Measurements from ENCODE around the gene CTRL.
"Not testable (repeated sequence)": the region's sequence is repeated elsewhere in the genome, so short reads cannot be mapped to it uniquely, and the experiment has no call there.

The CTRL gene

DNA sequence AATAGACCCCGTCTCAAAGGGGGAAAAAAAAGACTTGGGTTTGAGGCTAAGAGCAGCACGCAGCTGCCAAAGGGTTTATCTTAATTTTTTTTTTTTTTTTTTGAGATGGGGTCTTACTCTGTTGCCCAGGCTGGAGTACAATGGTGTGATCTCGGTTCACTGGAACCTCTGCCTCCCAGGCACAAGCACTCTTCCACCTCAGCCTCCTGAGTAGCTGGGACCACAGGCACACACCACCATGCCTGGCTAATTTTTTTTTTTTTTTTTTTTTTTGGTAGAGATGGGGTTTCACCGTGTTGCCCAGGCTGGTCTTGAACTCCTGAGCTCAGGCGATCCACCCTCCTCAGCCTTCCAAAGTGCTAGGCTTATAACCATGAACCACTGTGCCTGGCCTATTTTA lies 6.1 kb upstream of the CTRL start:
- not testable (repeated sequence) for DNase-seq; H2BK12ac ChIP-seq (ENCODE audit: low read length); H3K4me3 ChIP-seq (ENCODE audit: low read depth, low read length); H3K27ac ChIP-seq (ENCODE audit: low read depth, low read length); H3K23ac ChIP-seq (ENCODE audit: low read length); H4K12ac ChIP-seq (ENCODE audit: low read depth, low read length); H3K9me3 ChIP-seq (ENCODE audit: insufficient read depth, low read depth, low read length); H4K91ac ChIP-seq (ENCODE audit: low read depth, low read length); H3K9ac ChIP-seq (ENCODE audit: low read length); H3K79me2 ChIP-seq (ENCODE audit: control insufficient read depth, insufficient read depth, low read length, poor library complexity); H3K4ac ChIP-seq (ENCODE audit: low read depth, low read length); H3K18ac ChIP-seq (ENCODE audit: low read length); H4K8ac ChIP-seq (ENCODE audit: low read depth, low read length); H3K4me2 ChIP-seq (ENCODE audit: low read length); H2BK120ac ChIP-seq (ENCODE audit: insufficient read depth, low read length, poor library complexity); H3K27me3 ChIP-seq (ENCODE audit: insufficient read depth, low read length); H3K14ac ChIP-seq (ENCODE audit: low read length); H2AFZ ChIP-seq (ENCODE audit: insufficient read depth, low read length, poor library complexity); H2AK5ac ChIP-seq (ENCODE audit: low read length); H2BK5ac ChIP-seq (ENCODE audit: low read depth, low read length, poor library complexity)
- WGBS (ENCODE audit: extremely low coverage, insufficient coverage, insufficient read length): no CpG with 5 or more reads among the region's 5 CpGs
- H3K36me3 ChIP-seq (ENCODE audit: control insufficient read depth in 1 of 2, insufficient read depth in 2 of 2, low read length in 2 of 2): peaks cover 29 to 31% of the 10 kb centered on the region in 2 experiments
- peaks cover 16 to 17% of the 10 kb centered on the region in 2 experiments for H3K4me1 ChIP-seq (ENCODE audit: control insufficient read depth in 1 of 2, insufficient read depth in 2 of 2, low read length in 2 of 2)
- H3K79me1 ChIP-seq (ENCODE audit: low read length): peaks cover 12% of the 10 kb centered on the region

DNA sequence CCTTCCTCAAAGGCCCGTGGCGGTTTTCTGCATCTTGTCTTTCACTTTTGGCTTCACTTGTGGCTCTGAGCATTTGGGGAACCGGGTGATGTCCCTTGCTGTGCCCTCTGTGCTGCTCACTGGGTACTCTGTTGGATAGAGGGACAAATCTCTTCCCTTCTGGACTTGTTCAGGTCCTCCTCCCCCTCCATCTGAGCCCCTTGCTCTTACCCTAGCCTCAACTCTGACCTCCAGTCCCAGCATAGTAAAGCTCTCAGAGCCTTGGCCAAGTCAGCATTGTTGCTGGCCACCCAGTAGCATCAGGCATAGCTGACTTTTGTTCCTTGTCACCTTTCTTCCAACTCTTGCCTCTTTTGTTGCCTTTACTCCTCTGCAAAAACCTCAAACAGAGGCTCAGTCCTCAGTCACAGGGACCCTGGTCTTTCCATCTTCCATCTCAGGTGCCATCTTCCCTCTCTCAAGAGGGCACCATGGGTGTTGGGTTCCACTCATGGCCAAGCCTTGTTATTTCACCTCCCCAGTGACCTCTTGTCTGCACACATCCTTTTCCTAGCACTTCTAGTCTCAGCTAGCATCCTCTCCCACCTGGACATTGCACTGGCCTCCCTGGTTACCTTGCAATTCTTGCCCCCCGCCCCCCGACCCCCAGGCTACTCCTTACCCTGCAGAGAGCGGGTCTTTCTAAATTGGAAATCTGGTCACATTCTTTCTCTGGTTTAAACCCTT lies 5.4 kb upstream of the CTRL start:
- Histone ChIP-seq H2AFZ (ENCODE audit: insufficient read depth, low read length, poor library complexity) (peak overlapping the region; percentile 18), H3K23ac (ENCODE audit: low read length) (no peak overlapping the region), H4K91ac (ENCODE audit: low read depth, low read length) (no peak overlapping the region), H3K27ac (ENCODE audit: low read depth, low read length) (peak overlapping the region; percentile 55), H3K79me1 (ENCODE audit: low read length) (peaks cover 12% of the 10 kb centered on the region), H2AK5ac (ENCODE audit: low read length) (no peak overlapping the region), H3K4me3 (ENCODE audit: low read depth, low read length) (peak overlapping the region; percentile 97), H3K9me3 (ENCODE audit: insufficient read depth, low read depth, low read length) (no peaks in the 10 kb centered on the region), H4K12ac (ENCODE audit: low read depth, low read length) (peak overlapping the region; percentile 79), H3K4ac (ENCODE audit: low read depth, low read length) (no peak overlapping the region), H3K36me3 (ENCODE audit: control insufficient read depth in 1 of 2, insufficient read depth in 2 of 2, low read length in 2 of 2) (peaks cover 22 to 24% of the 10 kb centered on the region in 2 experiments), H3K14ac (ENCODE audit: low read length) (peak overlapping the region; percentile 62), H2BK120ac (ENCODE audit: insufficient read depth, low read length, poor library complexity) (no peak overlapping the region), H3K18ac (ENCODE audit: low read length) (peak overlapping the region; percentile 28), H3K4me2 (ENCODE audit: low read length) (peak overlapping the region; percentile 63), H4K8ac (ENCODE audit: low read depth, low read length) (peak overlapping the region; percentile 66), H3K27me3 (ENCODE audit: insufficient read depth, low read length) (no peaks in the 10 kb centered on the region), H3K4me1 (ENCODE audit: control insufficient read depth in 1 of 2, insufficient read depth in 2 of 2, low read length in 2 of 2) (peaks cover 16 to 17% of the 10 kb centered on the region in 2 experiments), H3K79me2 (ENCODE audit: control insufficient read depth, insufficient read depth, low read length, poor library complexity) (peaks cover 10% of the 10 kb centered on the region), H3K9ac (ENCODE audit: low read length) (peak overlapping the region; percentile 71), H2BK12ac (ENCODE audit: low read length) (no peak overlapping the region), H2BK5ac (ENCODE audit: low read depth, low read length, poor library complexity) (peak overlapping the region; percentile 28)
- WGBS (ENCODE audit: extremely low coverage, insufficient coverage, insufficient read length): no CpG with 5 or more reads among the region's 6 CpGs
- DNase-seq: peak; percentile 48 to 75

DNA sequence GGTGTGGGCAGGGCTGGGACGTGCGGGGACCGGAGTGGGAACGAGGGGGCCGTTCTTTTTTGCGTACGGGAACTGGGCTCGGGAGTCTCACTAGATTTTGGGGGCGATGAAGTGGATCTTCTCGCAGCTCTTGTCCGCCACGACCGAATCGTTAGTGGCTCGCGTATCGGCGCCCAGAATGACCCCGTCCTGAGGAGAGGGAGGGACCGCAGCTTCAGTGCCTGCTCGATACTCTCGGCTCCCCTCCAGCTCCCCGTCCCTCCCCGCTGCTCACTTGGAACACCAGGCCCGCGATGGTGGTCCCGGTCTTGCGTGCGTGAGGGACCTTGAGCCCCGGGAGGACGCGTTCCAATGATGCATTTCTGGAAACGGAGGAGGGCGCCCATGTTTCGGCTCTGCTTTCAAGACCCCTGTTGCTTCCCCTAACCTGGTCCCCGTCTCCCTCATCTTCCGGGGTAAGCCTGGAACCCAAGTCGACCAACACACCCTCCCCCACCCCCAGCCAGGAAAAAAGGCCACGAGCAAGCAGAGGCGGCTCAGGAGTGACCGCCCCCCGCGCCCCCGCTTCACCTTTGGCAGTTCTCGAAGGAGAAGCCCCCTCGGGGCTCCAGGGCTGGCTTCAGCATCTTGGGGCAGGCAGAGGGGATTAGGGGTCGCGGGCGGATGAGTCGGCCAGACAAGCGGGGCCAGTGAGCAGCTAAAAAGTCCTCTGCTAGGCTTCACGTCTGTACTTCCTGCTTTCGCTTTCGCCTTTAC lies 4.6 kb upstream of the CTRL start, which contains the start of gene PSMB10:
Gene PSMB10, minus strand, starts transcription at position 727 of the 756 bp plus-strand sequence. Its CDS starts 101 bp downstream, at position 626.
- Histone ChIP-seq H2BK5ac (ENCODE audit: low read depth, low read length, poor library complexity) (peak within 1 kb of the TSS; percentile 28), H2AK5ac (ENCODE audit: low read length) (peak within 1 kb of the TSS; percentile 28), H3K18ac (ENCODE audit: low read length) (peak within 1 kb of the TSS; percentile 34), H3K23ac (ENCODE audit: low read length) (no peak within 1 kb of the TSS), H3K27me3 (ENCODE audit: insufficient read depth, low read length) (no peaks in the 10 kb centered on the region), H4K91ac (ENCODE audit: low read depth, low read length) (peak within 1 kb of the TSS; percentile 63), H3K9ac (ENCODE audit: low read length) (peak within 1 kb of the TSS; percentile 92), H4K8ac (ENCODE audit: low read depth, low read length) (peak within 1 kb of the TSS; percentile 66), H2AFZ (ENCODE audit: insufficient read depth, low read length, poor library complexity) (peak within 1 kb of the TSS; percentile 18), H3K4me1 (ENCODE audit: control insufficient read depth in 1 of 2, insufficient read depth in 2 of 2, low read length in 2 of 2) (peaks cover 16 to 17% of the 10 kb centered on the region in 2 experiments), H2BK120ac (ENCODE audit: insufficient read depth, low read length, poor library complexity) (peak within 1 kb of the TSS; percentile 33), H3K4ac (ENCODE audit: low read depth, low read length) (peak within 1 kb of the TSS; percentile 59), H3K79me2 (ENCODE audit: control insufficient read depth, insufficient read depth, low read length, poor library complexity) (peaks cover 10% of the 10 kb centered on the region), H3K4me2 (ENCODE audit: low read length) (peak within 1 kb of the TSS; percentile 63), H3K79me1 (ENCODE audit: low read length) (peaks cover 12% of the 10 kb centered on the region), H2BK12ac (ENCODE audit: low read length) (no peak within 1 kb of the TSS), H3K9me3 (ENCODE audit: insufficient read depth, low read depth, low read length) (no peaks in the 10 kb centered on the region), H3K14ac (ENCODE audit: low read length) (peak within 1 kb of the TSS; percentile 62), H3K27ac (ENCODE audit: low read depth, low read length) (peak within 1 kb of the TSS; percentile 55), H4K12ac (ENCODE audit: low read depth, low read length) (peak within 1 kb of the TSS; percentile 79), H3K36me3 (ENCODE audit: control insufficient read depth in 1 of 2, insufficient read depth in 2 of 2, low read length in 2 of 2) (peaks cover 15 to 17% of the 10 kb centered on the region in 2 experiments), H3K4me3 (ENCODE audit: low read depth, low read length) (peak within 1 kb of the TSS; percentile 97)
- no CpG with 5 or more reads among the region's 54 CpGs for WGBS (ENCODE audit: extremely low coverage, insufficient coverage, insufficient read length)
- peak in 1 of 2 donors; percentile 32 for DNase-seq

GRCh38 chr16:67935402-67936123 lies 3.9 kb upstream of the CTRL start:
- H3K79me2 ChIP-seq (ENCODE audit: control insufficient read depth, insufficient read depth, low read length, poor library complexity): peaks cover 10% of the 10 kb centered on the region

More at GRCh38 chr16:67935402-67936123, 3.9 kb upstream of the CTRL start:
- peak overlapping the region; percentile 55 for H3K27ac ChIP-seq (ENCODE audit: low read depth, low read length)
- peak; percentile 95 to 97 for DNase-seq
- H2AFZ ChIP-seq (ENCODE audit: insufficient read depth, low read length, poor library complexity): peak overlapping the region; percentile 18
- peak overlapping the region; percentile 92 for H3K9ac ChIP-seq (ENCODE audit: low read length)
- H2BK12ac ChIP-seq (ENCODE audit: low read length): no peak overlapping the region
- H3K4me3 ChIP-seq (ENCODE audit: low read depth, low read length): peak overlapping the region; percentile 97
- peak overlapping the region; percentile 89 for H3K4me2 ChIP-seq (ENCODE audit: low read length)
- H3K9me3 ChIP-seq (ENCODE audit: insufficient read depth, low read depth, low read length): peaks cover 2% of the 10 kb centered on the region
- peak overlapping the region; percentile 33 for H2BK120ac ChIP-seq (ENCODE audit: insufficient read depth, low read length, poor library complexity)
- no CpG with 5 or more reads among the region's 55 CpGs for WGBS (ENCODE audit: extremely low coverage, insufficient coverage, insufficient read length)
- H4K8ac ChIP-seq (ENCODE audit: low read depth, low read length): peak overlapping the region; percentile 66
- peak overlapping the region; percentile 34 for H3K18ac ChIP-seq (ENCODE audit: low read length)
- peak overlapping the region; percentile 62 for H3K14ac ChIP-seq (ENCODE audit: low read length)
- H3K27me3 ChIP-seq (ENCODE audit: insufficient read depth, low read length): no peaks in the 10 kb centered on the region
- H4K12ac ChIP-seq (ENCODE audit: low read depth, low read length): peak overlapping the region; percentile 79
- peak overlapping the region; percentile 63 for H4K91ac ChIP-seq (ENCODE audit: low read depth, low read length)
- peaks cover 13 to 15% of the 10 kb centered on the region in 2 experiments for H3K36me3 ChIP-seq (ENCODE audit: control insufficient read depth in 1 of 2, insufficient read depth in 2 of 2, low read length in 2 of 2)
- H3K4ac ChIP-seq (ENCODE audit: low read depth, low read length): peak overlapping the region; percentile 59
- H2AK5ac ChIP-seq (ENCODE audit: low read length): peak overlapping the region; percentile 14
- H2BK5ac ChIP-seq (ENCODE audit: low read depth, low read length, poor library complexity): peak overlapping the region; percentile 18
- H3K4me1 ChIP-seq (ENCODE audit: control insufficient read depth in 1 of 2, insufficient read depth in 2 of 2, low read length in 2 of 2): peaks cover 16 to 17% of the 10 kb centered on the region in 2 experiments
- H3K79me1 ChIP-seq (ENCODE audit: low read length): peaks cover 12% of the 10 kb centered on the region
- no peak overlapping the region for H3K23ac ChIP-seq (ENCODE audit: low read length)

Data from trophoblast cell (in vitro differentiated cells and primary cell).